ENCODE measurements around the gene THAP3. TPM values are rescaled to one million over a fixed set of nuclear protein-coding genes. Genes with fewer than 3 reads are reported as not detected.

Gene THAP3
- total RNA-seq, 2 donors from 2014 or later = 37.6 to 42.1 TPM

DNA sequence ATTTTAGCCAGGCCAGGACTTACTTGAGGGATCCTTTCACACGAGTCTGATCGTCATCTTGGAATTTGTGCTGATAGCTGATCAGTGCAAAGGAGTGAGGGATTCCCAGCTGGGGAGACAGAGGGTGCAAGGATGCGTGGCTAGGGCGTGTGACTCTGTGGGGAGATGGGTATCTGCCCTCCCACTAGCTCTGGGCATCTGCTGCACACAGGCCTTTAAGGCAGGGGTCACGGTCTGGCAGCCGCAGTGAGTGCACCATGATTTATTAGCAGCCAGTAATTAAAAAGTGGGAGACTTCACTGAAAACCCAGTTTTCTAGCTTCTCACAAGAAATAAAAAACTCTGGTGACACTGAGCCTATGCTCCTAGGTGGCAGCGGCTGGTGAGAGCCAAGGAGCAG is 20.4 kb downstream of the THAP3 start:
- intact Hi-C loops (cut with DNase I) = no loop called here
- no peaks in the 10 kb centered on the region for H3K9me3 ChIP-seq
- no peak for DNase-seq (ENCODE audit: low spot score)
- no peak overlapping the region for H3K4me3 ChIP-seq
- no peaks in the 10 kb centered on the region for H3K36me3 ChIP-seq
- TF ChIP-seq POLR2AphosphoS5 (IDR thresholded peaks at IDR 0.05) = no peak
- no peak for TF ChIP-seq POLR2A (IDR thresholded peaks at IDR 0.05)
- no peak for TF ChIP-seq CTCF (IDR thresholded peaks at IDR 0.05)
- no peaks in the 10 kb centered on the region for H3K27me3 ChIP-seq (replicated peaks; ENCODE audit: insufficient read depth)
- 86% methylated on average over 7 of the region's 7 CpGs for WGBS
- H3K4me1 ChIP-seq (replicated peaks) = no peaks in the 10 kb centered on the region
- no peak overlapping the region for H3K27ac ChIP-seq

GRCh38 chr1:6646499-6647148 is 22.0 kb downstream of the THAP3 start:
- WGBS = 58% methylated on average over 10 of the region's 10 CpGs
- Histone ChIP-seq H3K27ac (no peak overlapping the region), H3K36me3 (no peaks in the 10 kb centered on the region), H3K9me3 (no peaks in the 10 kb centered on the region), H3K27me3 (replicated peaks; ENCODE audit: insufficient read depth) (no peaks in the 10 kb centered on the region), H3K4me1 (replicated peaks) (no peaks in the 10 kb centered on the region), H3K4me3 (no peak overlapping the region)
- DNase-seq (ENCODE audit: low spot score) = peak; percentile 29
- peak in 3 of 4 experiments; percentile 56 to 81 (median 68) for TF ChIP-seq CTCF (IDR thresholded peaks at IDR 0.05)
- peak; percentile 52 for TF ChIP-seq POLR2AphosphoS5 (IDR thresholded peaks at IDR 0.05)
- no peak for TF ChIP-seq POLR2A (IDR thresholded peaks at IDR 0.05)
- intact Hi-C loops (cut with DNase I) = loop anchor here (2.0 kb wide), 1 partner anchor 158 kb away; no protein-coding TSS in a partner anchor

DNA sequence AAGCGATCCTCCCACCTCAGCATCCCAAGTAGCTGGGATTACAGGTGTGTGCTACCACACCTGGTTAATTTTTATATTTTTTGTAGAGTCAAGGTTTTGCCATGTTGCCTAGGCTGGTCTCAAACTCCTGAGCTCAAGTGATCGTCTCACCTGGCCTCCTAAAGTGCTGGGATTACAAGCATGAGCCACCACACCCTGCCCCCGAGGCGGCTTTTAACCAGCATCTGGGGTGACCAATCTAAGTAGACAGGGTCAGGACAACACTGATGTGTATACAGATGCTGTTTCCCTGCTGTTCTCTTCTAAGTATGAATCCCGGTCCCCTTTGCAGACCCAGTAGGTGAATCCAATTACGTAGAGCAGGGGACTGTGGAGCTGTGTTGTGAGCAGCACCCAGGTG is 23.9 kb downstream of the THAP3 start:
- Histone ChIP-seq H3K27me3 (replicated peaks; ENCODE audit: insufficient read depth) (no peaks in the 10 kb centered on the region), H3K36me3 (no peaks in the 10 kb centered on the region), H3K9me3 (no peaks in the 10 kb centered on the region), H3K27ac (no peak overlapping the region), H3K4me1 (replicated peaks) (no peaks in the 10 kb centered on the region), H3K4me3 (no peak overlapping the region)
- TF ChIP-seq CTCF (IDR thresholded peaks at IDR 0.05) = no peak
- TF ChIP-seq POLR2AphosphoS5 (IDR thresholded peaks at IDR 0.05) = no peak
- no peak for TF ChIP-seq POLR2A (IDR thresholded peaks at IDR 0.05)
- 89% methylated on average over 6 of the region's 6 CpGs for WGBS
- intact Hi-C loops (cut with DNase I) = no loop called here
- DNase-seq (ENCODE audit: low spot score) = no peak

- intact Hi-C loops (cut with DNase I) = no loop called here
- 70% methylated on average over 17 of the region's 17 CpGs for WGBS
- no peak overlapping the region for H3K4me3 ChIP-seq
- H3K4me1 ChIP-seq (replicated peaks) = no peaks in the 10 kb centered on the region
- DNase-seq (ENCODE audit: low spot score) = no peak
- H3K9me3 ChIP-seq = no peaks in the 10 kb centered on the region
- no peaks in the 10 kb centered on the region for H3K27me3 ChIP-seq (replicated peaks; ENCODE audit: insufficient read depth)
- no peaks in the 10 kb centered on the region for H3K36me3 ChIP-seq
- H3K27ac ChIP-seq = no peak overlapping the region
- TF ChIP-seq POLR2A (IDR thresholded peaks at IDR 0.05) (no peak), CTCF (IDR thresholded peaks at IDR 0.05) (no peak), POLR2AphosphoS5 (IDR thresholded peaks at IDR 0.05) (no peak)
Measured at GRCh38 chr1:6651909-6652308, 27.2 kb downstream of the THAP3 start.

GRCh38 chr1:6652986-6653385 is 28.3 kb downstream of the THAP3 start:
- DNase-seq (ENCODE audit: low spot score) = no peak
- intact Hi-C loops (cut with DNase I) = no loop called here
- no peaks in the 10 kb centered on the region for H3K27me3 ChIP-seq (replicated peaks; ENCODE audit: insufficient read depth)
- TF ChIP-seq CTCF (IDR thresholded peaks at IDR 0.05) (no peak), POLR2A (IDR thresholded peaks at IDR 0.05) (no peak), POLR2AphosphoS5 (IDR thresholded peaks at IDR 0.05) (no peak)
- no peaks in the 10 kb centered on the region for H3K4me1 ChIP-seq (replicated peaks)
- no peak overlapping the region for H3K27ac ChIP-seq
- H3K36me3 ChIP-seq = no peaks in the 10 kb centered on the region
- WGBS = 78% methylated on average over 6 of the region's 6 CpGs
- H3K9me3 ChIP-seq = no peaks in the 10 kb centered on the region
- H3K4me3 ChIP-seq = no peak overlapping the region

Data from prostate gland (tissue), 2 donors.